Kidney (tissue), 14 donors: ENCODE results near the gene ODAPH. TPM values are rescaled to one million over a fixed set of nuclear protein-coding genes. Genes with fewer than 3 reads are reported as not detected.

Experiments used
- DNase-seq, 5 donors: peaks; one replicate each; pipeline ENCODE4 v3.0.0-alpha.2; 2013 to 2020
- FAIRE-seq: peaks from 2 replicates; lab custom pipeline; 2012; peaks lifted over from hg19 to GRCh38; lab: Jason Lieb, UNC
- H3K27ac ChIP-seq, 2 donors: one replicate each; pipeline ENCODE4 v1.7.0; 2013; ENCODE audit warnings: low read depth in 2 of 2, low read length in 2 of 2, inconsistent platforms in 1 of 2
- H3K27me3 ChIP-seq: one replicate; pipeline ENCODE4 v1.7.1; 2013; ENCODE audit warnings: low read length, inconsistent platforms; ENCODE audit not compliant: control insufficient read depth, insufficient read depth
- H3K36me3 ChIP-seq, 3 donors: one replicate each; pipeline versions ENCODE4 v1.7.0 to v1.7.1; 2013; ENCODE audit warnings: low read length in 3 of 3, control low read depth in 1 of 3, inconsistent platforms in 1 of 3; ENCODE audit not compliant: insufficient read depth in 3 of 3, control insufficient read depth in 2 of 3
- H3K4me1 ChIP-seq, 3 donors: one replicate each; pipeline versions ENCODE4 v1.7.0 to v1.7.1; 2013; ENCODE audit warnings: low read length in 3 of 3, inconsistent platforms in 1 of 3, low read depth in 1 of 3; ENCODE audit not compliant: control insufficient read depth in 2 of 3, insufficient read depth in 2 of 3
- H3K4me3 ChIP-seq, 3 donors: one replicate each; pipeline versions ENCODE4 v1.7.0 to v1.8.1; 2013; ENCODE audit warnings: low read length in 3 of 3, control low read depth in 1 of 3, inconsistent platforms in 1 of 3
- H3K9ac ChIP-seq, 3 donors: one replicate each; pipeline versions ENCODE4 v1.7.0 to v1.7.1; 2013; ENCODE audit warnings: low read length in 3 of 3, control low read depth in 1 of 3, inconsistent platforms in 1 of 3
- H3K9me3 ChIP-seq, 3 donors: one replicate each; pipeline versions ENCODE4 v1.7.0 to v1.7.1; 2013; ENCODE audit warnings: low read length in 3 of 3, control low read depth in 1 of 3, inconsistent platforms in 1 of 3; ENCODE audit not compliant: control insufficient read depth in 2 of 3, insufficient read depth in 1 of 3
- CTCF ChIP-seq: IDR thresholded peaks from 3 replicates; pipeline ENCODE4 v1.5.1; 2012; ENCODE audit warnings: mild to moderate bottlenecking, moderate library complexity, borderline replicate concordance; ENCODE audit not compliant: insufficient read depth; ENCODE audit errors: extremely low read depth
- intact Hi-C: fragments of 100-400 bp; cut with DNase I; formaldehyde crosslinking; loops from one replicate; pipeline ENCODE4 v1.11.1; 2022
- polyA plus RNA-seq: library from polyadenylated mRNA; stranded (reverse); fragments of 350-450 nt; fragmentation: Illumina TruSeq; extraction: RNeasy Lipid Tissue Mini Kit (QIAGEN cat#74804); gene quantifications from one replicate; pipeline ENCODE4 v1.2.3, GENCODE V29; 2014; ENCODE audit warnings: low read depth, low replicate concordance; ENCODE audit not compliant: insufficient read depth
- total RNA-seq: library from RNA; stranded (reverse); fragmentation: NEBNext Ultra II Directional; extraction: Animal tissue kit (Norgen Biotek cat#: 25700); gene quantifications from one replicate; pipeline ENCODE4 v1.2.1, GENCODE V29; 2021
- donor health status: control.
- donor health status: control.
- donor health status: control.
- donor health status: control.
- donor health status: control.
- donor health status: DM: yes; HTN: yes; CAD: no.
- donor health status: Normal renal cell carcinoma (clear cell type).

ODAPH gene
- total and polyA plus RNA-seq, 2 donors from 2014 or later: not detected

GRCh38 chr4:75565481-75565880 is 9.6 kb downstream of the ODAPH start:
- Histone ChIP-seq H3K27me3 (no peaks in the 10 kb centered on the region), H3K4me1 (no peaks in the 10 kb centered on the region), H3K27ac (no peak overlapping the region), H3K9me3 (no peaks in the 10 kb centered on the region), H3K4me3 (no peak overlapping the region), H3K36me3 (no peaks in the 10 kb centered on the region), H3K9ac (no peak overlapping the region)
- intact Hi-C loops: no loop called here
- no peak for FAIRE-seq
- no peak for DNase-seq
- TF ChIP-seq CTCF: no peak

GRCh38 chr4:75566911-75567310 is 11.0 kb downstream of the ODAPH start:
- DNase-seq: no peak
- TF ChIP-seq CTCF: no peak
- Histone ChIP-seq H3K27ac (no peak overlapping the region), H3K4me3 (no peak overlapping the region), H3K27me3 (no peaks in the 10 kb centered on the region), H3K9me3 (no peaks in the 10 kb centered on the region), H3K9ac (no peak overlapping the region), H3K4me1 (no peaks in the 10 kb centered on the region), H3K36me3 (no peaks in the 10 kb centered on the region)
- intact Hi-C loops: no loop called here
- no peak for FAIRE-seq

- Histone ChIP-seq H3K9me3 (no peaks in the 10 kb centered on the region), H3K36me3 (no peaks in the 10 kb centered on the region), H3K27ac (no peak overlapping the region), H3K9ac (no peak overlapping the region), H3K4me3 (no peak overlapping the region), H3K4me1 (no peaks in the 10 kb centered on the region), H3K27me3 (no peaks in the 10 kb centered on the region)
- no peak for DNase-seq
- intact Hi-C loops: no loop called here
- TF ChIP-seq CTCF: no peak
- no peak for FAIRE-seq
These were observed 11.9 kb downstream of the ODAPH start for GRCh38 chr4:75567725-75568124.

- Histone ChIP-seq H3K27me3 (no peaks in the 10 kb centered on the region), H3K4me1 (no peaks in the 10 kb centered on the region), H3K9ac (no peak overlapping the region), H3K4me3 (no peak overlapping the region), H3K27ac (no peak overlapping the region), H3K9me3 (no peaks in the 10 kb centered on the region), H3K36me3 (no peaks in the 10 kb centered on the region)
- no peak for TF ChIP-seq CTCF
- intact Hi-C loops: no loop called here
- FAIRE-seq: no peak
- no peak for DNase-seq
These were observed 28.2 kb downstream of the ODAPH start for GRCh38 chr4:75584067-75584466.
